ENCODE measurements around the gene KCNG2.

GRCh38 chr18:79926306-79926705 lies 128.6 kb downstream of the KCNG2 start:
- no peak for TF ChIP-seq ZSCAN23 (tag by site-specific recombination; IDR thresholded peaks at IDR 0.05)
- no peak for TF ChIP-seq CTCF (tag by site-specific recombination; IDR thresholded peaks at IDR 0.05)
- TF ChIP-seq ZNF2 (tag by site-specific recombination; IDR thresholded peaks at IDR 0.05), result no peak
- no peak for TF ChIP-seq ZNF518A (tag by site-specific recombination; conservative IDR thresholded peaks at IDR 0.05; ENCODE audit: low read depth)
- TF ChIP-seq PBX3 (CRISPR knock-in tag; IDR thresholded peaks at IDR 0.05), result no peak
- TF ChIP-seq ZNF391 (tag by site-specific recombination; IDR thresholded peaks at IDR 0.05; ENCODE audit: borderline replicate concordance, low read depth), result no peak
- no peak for TF ChIP-seq ZNF639 (tag by site-specific recombination; IDR thresholded peaks at IDR 0.05)
